Tibial nerve (tissue), 4 donors: Measurements from ENCODE around the gene EEPD1. TPM values are rescaled to one million over a fixed set of nuclear protein-coding genes. Genes with fewer than 3 reads are reported as not detected.

Source experiments
- DNase-seq, 2 donors: peaks; one replicate each; pipeline ENCODE4 v3.0.0-alpha.2; 2019; ENCODE audit warnings: low spot score in 2 of 2
- H3K27ac ChIP-seq, 4 donors: fragments of 200-600 bp; sonication (generic) in 3 of 4; one replicate each; pipeline ENCODE4 v1.5.1; 2017 to 2019; ENCODE audit warnings: mild to moderate bottlenecking in 1 of 4
- H3K27me3 ChIP-seq, 2 donors: fragments of 200-600 bp; sonication (generic) in 1 of 2; one replicate each; pipeline versions ENCODE4 v1.5.1 to v1.6.0; 2017 to 2019
- H3K36me3 ChIP-seq, 3 donors: fragments of 200-600 bp; sonication (generic); one replicate each; pipeline ENCODE4 v1.5.1; 2018 to 2019
- H3K4me1 ChIP-seq, 4 donors: fragments of 200-600 bp; sonication (generic) in 3 of 4; one replicate each; pipeline ENCODE4 v1.5.1; 2017 to 2019
- H3K4me3 ChIP-seq, 4 donors: fragments of 200-600 bp; sonication (generic) in 3 of 4; one replicate each; pipeline ENCODE4 v1.5.1; 2017 to 2019; ENCODE audit warnings: mild to moderate bottlenecking in 1 of 4, moderate library complexity in 1 of 4
- H3K9me3 ChIP-seq, 4 donors: fragments of 200-600 bp; sonication (generic) in 3 of 4; one replicate each; pipeline ENCODE4 v1.5.1; 2017 to 2019
- CTCF ChIP-seq, 5 experiments: fragments of 200-600 bp in 3 of 5; fragments of 450-650 bp in 2 of 5; sonication (generic) in 3 of 5; IDR thresholded peaks; one replicate each; pipeline ENCODE4 v1.5.1; 2016 to 2019; ENCODE audit warnings: antibody characterized with exemption in 5 of 5, mild to moderate bottlenecking in 3 of 5, moderate library complexity in 2 of 5
- EP300 ChIP-seq, 2 donors: sonication (generic); formaldehyde crosslinking; IDR thresholded peaks; one replicate each; pipeline ENCODE4 v1.6.1; 2017; ENCODE audit warnings: antibody characterized with exemption in 2 of 2, mild to moderate bottlenecking in 1 of 2
- POLR2A ChIP-seq, 2 donors: fragments of 450-650 bp; IDR thresholded peaks; one replicate each; pipeline ENCODE4 v1.6.1; 2017; ENCODE audit warnings: antibody characterized with exemption in 2 of 2, mild to moderate bottlenecking in 2 of 2, moderate library complexity in 2 of 2
- WGBS, 2 donors: methylation state at CpG; one replicate each; pipeline ENCODE4 v1.1.5; 2018; 5-methylcytosine and 5-hydroxymethylcytosine counted together
- total RNA-seq, 4 donors: library from RNA; depleted of rRNA; stranded (reverse); fragments of >200 nt; gene quantifications; one replicate each; pipeline ENCODE4 v1.1.0, GENCODE V29; 2016

The EEPD1 gene
- total RNA-seq, 4 donors from 2014 or later: 9.0 to 18.0 (median 16.5) TPM

GRCh38 chr7:36138209-36138608 is 14.8 kb upstream of the EEPD1 start:
- peaks cover 0 to 6% (median 0%) of the 10 kb centered on the region in 4 donors for H3K9me3 ChIP-seq
- no peak for DNase-seq
- TF ChIP-seq CTCF (IDR thresholded peaks at IDR 0.05) (no peak), POLR2A (IDR thresholded peaks at IDR 0.05) (no peak), EP300 (IDR thresholded peaks at IDR 0.05) (no peak)
- no peaks in the 10 kb centered on the region for H3K36me3 ChIP-seq
- H3K27me3 ChIP-seq: no peaks in the 10 kb centered on the region
- H3K4me3 ChIP-seq: no peak overlapping the region
- H3K27ac ChIP-seq: no peak overlapping the region
- WGBS, 2 donors: 75 to 87% methylated on average over 5 of the region's 5 CpGs
- H3K4me1 ChIP-seq: no peaks in the 10 kb centered on the region

- Histone ChIP-seq H3K4me3 (no peak overlapping the region), H3K27ac (no peak overlapping the region), H3K9me3 (peaks cover 0 to 6% (median 0%) of the 10 kb centered on the region in 4 donors), H3K27me3 (no peaks in the 10 kb centered on the region), H3K4me1 (no peaks in the 10 kb centered on the region), H3K36me3 (no peaks in the 10 kb centered on the region)
- 93 to 97% methylated on average over 1 of the region's 1 CpG for WGBS, 2 donors
- TF ChIP-seq EP300 (IDR thresholded peaks at IDR 0.05) (no peak), POLR2A (IDR thresholded peaks at IDR 0.05) (no peak), CTCF (IDR thresholded peaks at IDR 0.05) (no peak)
- DNase-seq: no peak
These were observed 11.7 kb upstream of the EEPD1 start for GRCh38 chr7:36141351-36141750.

DNA sequence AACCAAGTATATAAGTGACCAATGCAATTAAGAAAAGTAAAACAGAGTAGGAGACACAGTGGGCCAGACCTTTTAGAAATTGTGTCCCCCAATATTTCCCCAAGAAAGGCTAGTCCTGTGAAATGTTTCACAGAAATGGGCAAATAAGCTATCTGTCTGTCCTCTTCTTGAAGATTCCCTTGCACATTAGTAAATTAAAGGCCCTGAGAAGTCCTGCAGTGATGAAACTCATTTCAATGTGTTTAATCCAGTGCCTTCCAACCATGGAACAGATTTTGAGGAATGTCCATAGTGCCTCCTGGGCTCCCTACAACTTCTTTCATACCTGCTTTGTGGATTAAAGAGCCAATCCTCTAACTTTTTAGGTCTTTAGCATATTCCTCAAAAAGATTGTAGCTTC is 11.2 kb upstream of the EEPD1 start:
- DNase-seq: no peak
- H3K36me3 ChIP-seq: no peaks in the 10 kb centered on the region
- no peaks in the 10 kb centered on the region for H3K4me1 ChIP-seq
- no peak overlapping the region for H3K27ac ChIP-seq
- peaks cover 0 to 6% (median 0%) of the 10 kb centered on the region in 4 donors for H3K9me3 ChIP-seq
- TF ChIP-seq EP300 (IDR thresholded peaks at IDR 0.05): no peak
- TF ChIP-seq CTCF (IDR thresholded peaks at IDR 0.05): no peak
- TF ChIP-seq POLR2A (IDR thresholded peaks at IDR 0.05): no peak
- no peaks in the 10 kb centered on the region for H3K27me3 ChIP-seq
- H3K4me3 ChIP-seq: no peak overlapping the region

DNA sequence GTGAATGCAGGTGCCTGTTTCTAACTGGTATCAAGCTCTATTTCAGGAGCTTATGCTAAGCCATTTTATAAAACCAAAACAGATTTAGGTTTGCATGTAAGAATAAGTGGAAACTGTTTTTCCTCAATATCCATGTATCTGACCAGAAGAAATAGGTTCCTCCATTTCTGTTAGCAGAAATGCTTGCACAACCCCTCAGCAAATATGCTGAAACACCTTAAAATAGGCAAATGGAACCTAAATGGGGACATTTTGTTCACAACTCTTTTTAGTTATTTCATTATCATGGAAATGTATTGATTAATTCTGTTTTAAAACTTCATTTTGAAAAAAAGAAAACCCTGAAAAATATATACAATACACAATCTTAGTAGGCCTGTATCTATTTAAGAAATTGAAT is 8.9 kb upstream of the EEPD1 start:
- peaks cover 0 to 19% (median 0%) of the 10 kb centered on the region in 4 donors for H3K9me3 ChIP-seq
- no peak overlapping the region for H3K4me3 ChIP-seq
- H3K36me3 ChIP-seq: no peaks in the 10 kb centered on the region
- TF ChIP-seq POLR2A (IDR thresholded peaks at IDR 0.05) (no peak), CTCF (IDR thresholded peaks at IDR 0.05) (no peak), EP300 (IDR thresholded peaks at IDR 0.05) (no peak)
- H3K27ac ChIP-seq: no peak overlapping the region
- H3K27me3 ChIP-seq: no peaks in the 10 kb centered on the region
- no peaks in the 10 kb centered on the region for H3K4me1 ChIP-seq
- no peak for DNase-seq

- H3K27me3 ChIP-seq: no peaks in the 10 kb centered on the region
- H3K36me3 ChIP-seq: no peaks in the 10 kb centered on the region
- no peaks in the 10 kb centered on the region for H3K4me1 ChIP-seq
- peaks cover 0 to 19% (median 0%) of the 10 kb centered on the region in 4 donors for H3K9me3 ChIP-seq
- no peak for TF ChIP-seq EP300 (IDR thresholded peaks at IDR 0.05)
- TF ChIP-seq POLR2A (IDR thresholded peaks at IDR 0.05): no peak
- TF ChIP-seq CTCF (IDR thresholded peaks at IDR 0.05): no peak
- no peak overlapping the region for H3K4me3 ChIP-seq
- DNase-seq: no peak
- 63 to 75% methylated on average over 1 of the region's 1 CpG for WGBS, 2 donors
- no peak overlapping the region for H3K27ac ChIP-seq
These were observed 7.4 kb upstream of the EEPD1 start for GRCh38 chr7:36145686-36146085.
